22Rv1 (cell line): ENCODE measurements around the gene SLC36A4.

ENCODE experiments used
- CTCF ChIP-seq: fragments of 450-650 bp; IDR thresholded peaks from 2 replicates; pipeline ENCODE4 v1.5.1; 2017; ENCODE audit warnings: mild to moderate bottlenecking
- ZFX ChIP-seq: fragments of 450-650 bp; IDR thresholded peaks from 2 replicates; pipeline ENCODE4 v1.6.1; 2017; ENCODE audit warnings: antibody characterized with exemption, borderline replicate concordance

DNA sequence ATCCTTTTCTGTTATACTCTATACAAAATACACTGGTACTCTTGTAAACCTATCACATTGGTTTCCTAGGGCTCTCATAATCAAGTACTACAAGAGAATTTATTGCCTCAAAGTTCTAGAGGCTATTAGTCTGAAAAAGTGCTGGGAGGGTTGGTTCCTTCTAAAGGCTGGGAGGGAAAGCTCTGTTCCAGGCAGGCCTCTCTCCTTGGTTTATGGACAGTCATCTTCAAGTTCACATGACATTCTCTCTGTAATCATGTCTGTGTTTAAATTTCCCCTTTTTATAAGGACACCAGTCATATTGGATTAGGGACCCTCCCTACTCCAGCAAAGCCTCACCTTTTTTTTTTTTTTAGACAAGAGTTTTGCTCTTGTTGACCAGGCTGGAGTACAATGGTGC lies 9.1 kb downstream of the SLC36A4 start:
- TF ChIP-seq CTCF, result no peak
- TF ChIP-seq ZFX, result no peak
